CD14-positive monocyte (primary cell): Measurements from ENCODE around the gene ARID3A. TPM values are rescaled to one million over a fixed set of nuclear protein-coding genes. Genes with fewer than 3 reads are reported as not detected.
A peak's percentile ranks its signal among the peaks of the same experiment; 100 is the strongest.

ENCODE experiments used
- DNase-seq, 3 donors: peaks; one replicate each; pipeline ENCODE4 v3.0.0-alpha.2; 2011 to 2022
- H2AFZ ChIP-seq: 2 replicates; pipeline ENCODE4 v1.6.0; 2012; ENCODE audit warnings: mild to moderate bottlenecking, low read depth, low read length, inconsistent platforms; ENCODE audit not compliant: insufficient read depth, poor library complexity, severe bottlenecking
- H3K27ac ChIP-seq, 2 donors: 1 replicate in 1 of 2; 2 replicates in 1 of 2; pipeline ENCODE4 v1.5.1; 2012 to 2013; ENCODE audit warnings: low read length in 2 of 2, control low read depth in 1 of 2, inconsistent platforms in 1 of 2, low read depth in 1 of 2, mild to moderate bottlenecking in 1 of 2
- H3K27me3 ChIP-seq, 2 donors: one replicate each; pipeline versions ENCODE4 v1.6.0 to v1.6.1; 2011 to 2013; ENCODE audit warnings: low read length in 2 of 2; ENCODE audit not compliant: control insufficient read depth in 2 of 2, insufficient read depth in 2 of 2
- H3K36me3 ChIP-seq, 2 donors: replicated peaks in 1 of 2; 1 replicate in 1 of 2; 2 replicates in 1 of 2; pipeline versions ENCODE4 v1.5.1 to v1.6.1; 2012 to 2013; ENCODE audit warnings: low read length in 2 of 2, control low read depth in 1 of 2, inconsistent platforms in 1 of 2, mild to moderate bottlenecking in 1 of 2; ENCODE audit not compliant: insufficient read depth in 2 of 2, control insufficient read depth in 1 of 2
- H3K4me1 ChIP-seq, 2 donors: 1 replicate in 1 of 2; 2 replicates in 1 of 2; pipeline versions ENCODE4 v1.5.1 to v1.6.1; 2012 to 2013; ENCODE audit warnings: low read length in 2 of 2, control low read depth in 1 of 2, inconsistent platforms in 1 of 2, mild to moderate bottlenecking in 1 of 2, moderate library complexity in 1 of 2; ENCODE audit not compliant: insufficient read depth in 2 of 2, control insufficient read depth in 1 of 2
- H3K4me2 ChIP-seq: replicated peaks from 2 replicates; pipeline ENCODE3; 2012; ENCODE audit warnings: low read length, moderate library complexity, mild to moderate bottlenecking; ENCODE audit not compliant: poor library complexity, severe bottlenecking; ENCODE audit errors: extremely low read depth
- H3K4me3 ChIP-seq, 3 experiments: fragments of 200-600 bp in 1 of 3; sonication (generic) in 1 of 3; replicated peaks in 1 of 3; 1 replicate in 2 of 3; 2 replicates in 1 of 3; pipeline ENCODE4 v1.5.1; 2011 to 2013; ENCODE audit warnings: low read length in 3 of 3, mild to moderate bottlenecking in 3 of 3, control low read depth in 2 of 3, low read depth in 2 of 3, inconsistent platforms in 1 of 3, moderate library complexity in 1 of 3
- H3K79me2 ChIP-seq: 2 replicates; pipeline ENCODE4 v1.6.0; 2012; ENCODE audit warnings: mild to moderate bottlenecking, control low read depth, inconsistent platforms, low read length, moderate library complexity; ENCODE audit not compliant: insufficient read depth
- H3K9ac ChIP-seq: 2 replicates; pipeline ENCODE4 v1.6.0; 2017; ENCODE audit warnings: low read length, mild to moderate bottlenecking; ENCODE audit not compliant: insufficient read depth, poor library complexity, severe bottlenecking
- H3K9me3 ChIP-seq, 2 donors: replicated peaks in 1 of 2; 1 replicate in 1 of 2; 2 replicates in 1 of 2; pipeline versions ENCODE4 v1.5.1 to v1.6.1; 2012 to 2013; ENCODE audit warnings: low read length in 2 of 2, control low read depth in 1 of 2; ENCODE audit not compliant: control insufficient read depth in 1 of 2, insufficient read depth in 1 of 2
- H4K20me1 ChIP-seq: 2 replicates; pipeline ENCODE4 v1.6.0; 2012; ENCODE audit warnings: mild to moderate bottlenecking, low read length, control low read depth, moderate library complexity; ENCODE audit not compliant: insufficient read depth
- H3K27ac Mint-ChIP-seq, 7 donors: one replicate each; pipeline ENCODE4 v1.8.0; 2020; ENCODE audit warnings: mild to moderate bottlenecking in 7 of 7, mixed read lengths in 7 of 7, moderate library complexity in 6 of 7, inconsistent platforms in 2 of 7
- H3K27me3 Mint-ChIP-seq, 3 donors: one replicate each; pipeline ENCODE4 v1.8.0; 2021 to 2022; ENCODE audit warnings: low read depth in 3 of 3, mild to moderate bottlenecking in 3 of 3, mixed read lengths in 3 of 3, moderate library complexity in 3 of 3, inconsistent platforms in 1 of 3
- H3K36me3 Mint-ChIP-seq, 2 donors: one replicate each; pipeline ENCODE4 v1.8.0; 2020; ENCODE audit warnings: mixed read lengths in 2 of 2, inconsistent platforms in 1 of 2, mild to moderate bottlenecking in 1 of 2
- H3K4me1 Mint-ChIP-seq: one replicate; pipeline ENCODE4 v1.8.0; 2020; ENCODE audit warnings: mild to moderate bottlenecking, mixed read lengths
- H3K4me3 Mint-ChIP-seq, 2 donors: one replicate each; pipeline ENCODE4 v1.8.0; 2020; ENCODE audit warnings: mild to moderate bottlenecking in 2 of 2, mixed read lengths in 2 of 2, moderate library complexity in 1 of 2
- H3K9me3 Mint-ChIP-seq, 7 donors: one replicate each; pipeline ENCODE4 v1.8.0; 2020 to 2022; ENCODE audit warnings: mixed read lengths in 7 of 7, mild to moderate bottlenecking in 6 of 7, moderate library complexity in 6 of 7, inconsistent platforms in 2 of 7
- WGBS: methylation state at CpG from one replicate; pipeline ENCODE4 v1.1.5; 2013; ENCODE audit warnings: missing lambda C conversion rate; ENCODE audit not compliant: insufficient coverage; 5-methylcytosine and 5-hydroxymethylcytosine counted together
- intact Hi-C, 2 donors: fragments of 100-400 bp; cut with micrococcal nuclease; formaldehyde crosslinking; loops; one replicate each; pipeline versions ENCODE4 v1.15.0 to v1.15.1; 2023
- polyA plus RNA-seq, 3 donors: library from polyadenylated mRNA; depleted of rRNA in 1 of 3; unstranded in 2 of 3; stranded (reverse) in 1 of 3; fragments of 300-500 nt in 2 of 3; fragments of >200 nt in 1 of 3; fragmentation: Illumina TruSeq in 2 of 3; gene quantifications; 1 replicate in 2 of 3; 2 replicates in 1 of 3; pipeline ENCODE4 v1.2.3, GENCODE V29; 2012 to 2021
- TF ChIP-seq, protein P1 (sequence below): fragments of 200-600 bp; IDR thresholded peaks from one replicate; pipeline ENCODE4 v1.8.0; 2022; ENCODE audit warnings: antibody characterized with exemption, mild to moderate bottlenecking

ARID3A gene
- polyA plus RNA-seq, 3 donors: 2.1 to 41.6 (median 3.2) TPM

DNA sequence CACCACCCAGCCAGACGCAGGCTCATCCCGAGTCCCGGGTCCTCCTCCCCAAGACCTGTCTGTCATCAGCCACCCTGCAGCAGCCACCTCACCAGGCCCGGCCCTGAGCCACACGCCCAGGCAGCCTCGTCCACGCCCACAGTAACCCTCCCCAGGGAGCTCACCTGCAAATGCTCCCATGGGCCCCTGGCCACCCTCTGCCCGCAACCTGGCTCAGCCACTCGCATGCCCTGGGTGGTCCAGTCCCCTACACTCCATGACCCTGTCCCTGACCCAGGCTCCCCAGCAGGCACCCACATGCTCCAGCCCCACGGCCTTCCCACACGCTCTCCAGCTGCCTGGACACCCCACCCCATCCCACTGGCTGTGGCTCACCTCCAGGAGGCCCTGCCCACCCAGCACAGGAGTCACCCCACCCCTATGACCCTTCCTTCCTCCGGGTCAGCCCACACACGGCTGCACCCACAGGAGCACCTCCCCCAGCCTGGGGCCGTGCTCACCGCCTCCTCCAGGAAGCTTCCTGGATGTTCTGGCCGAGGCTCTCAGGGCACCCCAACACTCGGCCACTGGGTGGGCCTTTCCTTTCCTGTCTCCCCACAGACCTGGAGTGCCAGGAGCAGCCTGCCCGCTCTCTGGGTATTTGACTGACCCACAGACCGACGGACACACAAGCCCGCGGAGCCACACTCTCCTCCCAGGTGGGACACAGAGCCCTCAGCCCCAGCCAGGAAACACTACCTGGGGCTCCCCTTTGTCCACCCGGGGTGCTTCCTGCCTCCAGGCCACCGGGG, 91.5 kb downstream of the ARID3A start:
- H3K9ac ChIP-seq: peak overlapping the region; percentile 18
- H3K9me3 Mint-ChIP-seq: no peaks in the 10 kb centered on the region
- no peaks in the 10 kb centered on the region for H3K9me3 ChIP-seq
- H3K27ac Mint-ChIP-seq: peak overlapping the region in 6 of 7 donors; percentile 21 to 81 (median 80)
- H3K36me3 ChIP-seq: peaks cover 28 to 33% of the 10 kb centered on the region in 2 donors
- peaks cover 49 to 53% of the 10 kb centered on the region in 2 donors for H3K4me1 ChIP-seq
- H2AFZ ChIP-seq: no peak overlapping the region
- TF ChIP-seq, protein P1, sequence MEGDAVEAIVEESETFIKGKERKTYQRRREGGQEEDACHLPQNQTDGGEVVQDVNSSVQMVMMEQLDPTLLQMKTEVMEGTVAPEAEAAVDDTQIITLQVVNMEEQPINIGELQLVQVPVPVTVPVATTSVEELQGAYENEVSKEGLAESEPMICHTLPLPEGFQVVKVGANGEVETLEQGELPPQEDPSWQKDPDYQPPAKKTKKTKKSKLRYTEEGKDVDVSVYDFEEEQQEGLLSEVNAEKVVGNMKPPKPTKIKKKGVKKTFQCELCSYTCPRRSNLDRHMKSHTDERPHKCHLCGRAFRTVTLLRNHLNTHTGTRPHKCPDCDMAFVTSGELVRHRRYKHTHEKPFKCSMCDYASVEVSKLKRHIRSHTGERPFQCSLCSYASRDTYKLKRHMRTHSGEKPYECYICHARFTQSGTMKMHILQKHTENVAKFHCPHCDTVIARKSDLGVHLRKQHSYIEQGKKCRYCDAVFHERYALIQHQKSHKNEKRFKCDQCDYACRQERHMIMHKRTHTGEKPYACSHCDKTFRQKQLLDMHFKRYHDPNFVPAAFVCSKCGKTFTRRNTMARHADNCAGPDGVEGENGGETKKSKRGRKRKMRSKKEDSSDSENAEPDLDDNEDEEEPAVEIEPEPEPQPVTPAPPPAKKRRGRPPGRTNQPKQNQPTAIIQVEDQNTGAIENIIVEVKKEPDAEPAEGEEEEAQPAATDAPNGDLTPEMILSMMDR: no peak
- peaks cover 44% of the 10 kb centered on the region for H3K4me1 Mint-ChIP-seq
- H3K27me3 Mint-ChIP-seq: peaks cover 0 to 1% (median 0%) of the 10 kb centered on the region in 3 donors
- peaks cover 84% of the 10 kb centered on the region for H4K20me1 ChIP-seq
- peaks cover 11 to 36% of the 10 kb centered on the region in 2 donors for H3K36me3 Mint-ChIP-seq
- peak overlapping the region; percentile 20 to 60 for H3K27ac ChIP-seq
- H3K4me3 ChIP-seq: no peak overlapping the region
- DNase-seq: no peak
- H3K4me2 ChIP-seq: no peak overlapping the region
- H3K4me3 Mint-ChIP-seq: no peak overlapping the region
- H3K79me2 ChIP-seq: peaks cover 78% of the 10 kb centered on the region
- intact Hi-C loops: no loop called here
- WGBS: 84% methylated on average over 21 of the region's 24 CpGs
- no peaks in the 10 kb centered on the region for H3K27me3 ChIP-seq

DNA sequence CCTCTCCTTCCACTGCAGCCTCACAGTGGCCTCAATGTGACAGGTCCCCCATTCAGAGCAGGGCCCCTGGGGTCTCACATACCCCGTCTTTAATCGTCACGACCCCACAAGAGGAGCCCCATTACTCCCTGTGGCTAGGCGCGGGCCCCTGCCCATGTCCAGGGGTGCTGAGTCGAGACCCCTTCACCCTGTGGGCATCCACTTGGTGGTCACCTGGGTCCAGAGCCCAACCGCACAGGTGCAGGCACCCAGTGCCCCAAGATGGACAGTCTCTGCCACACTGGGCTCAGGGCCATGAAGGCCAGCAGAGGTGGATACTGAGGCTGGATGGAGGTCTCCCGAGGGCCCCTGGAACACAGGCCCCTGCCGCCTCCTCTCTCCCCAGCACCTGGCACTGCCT, 92.1 kb downstream of the ARID3A start:
- H3K9me3 ChIP-seq: no peaks in the 10 kb centered on the region
- peaks cover 0 to 1% (median 0%) of the 10 kb centered on the region in 3 donors for H3K27me3 Mint-ChIP-seq
- peaks cover 22 to 27% of the 10 kb centered on the region in 2 donors for H3K36me3 ChIP-seq
- peak overlapping the region; percentile 18 for H3K9ac ChIP-seq
- H3K79me2 ChIP-seq: peaks cover 78% of the 10 kb centered on the region
- no peak overlapping the region for H2AFZ ChIP-seq
- H3K27me3 ChIP-seq: no peaks in the 10 kb centered on the region
- peaks cover 78% of the 10 kb centered on the region for H4K20me1 ChIP-seq
- H3K4me2 ChIP-seq: no peak overlapping the region
- peaks cover 44% of the 10 kb centered on the region for H3K4me1 Mint-ChIP-seq
- H3K4me1 ChIP-seq: peaks cover 49 to 53% of the 10 kb centered on the region in 2 donors
- WGBS: 100% methylated on average over 9 of the region's 9 CpGs
- intact Hi-C loops: no loop called here
- H3K4me3 ChIP-seq: no peak overlapping the region
- no peak overlapping the region for H3K4me3 Mint-ChIP-seq
- H3K9me3 Mint-ChIP-seq: no peaks in the 10 kb centered on the region
- peak overlapping the region in 1 of 2 donors; percentile 60 for H3K27ac ChIP-seq
- peaks cover 11 to 34% of the 10 kb centered on the region in 2 donors for H3K36me3 Mint-ChIP-seq
- DNase-seq: no peak
- TF ChIP-seq, protein P1: no peak
- peak overlapping the region in 2 of 7 donors; percentile 54 to 81 for H3K27ac Mint-ChIP-seq
